HepG2 (cell line): Measurements from ENCODE around the gene CDK2. TPM values are rescaled to one million over a fixed set of nuclear protein-coding genes. Genes with fewer than 3 reads are reported as not detected.
A peak's percentile ranks its signal among the peaks of the same experiment; 100 is the strongest.

Experiments
- KLF9 ChIP-seq: IDR thresholded peaks from 2 replicates; pipeline ENCODE4 v1.6.1; 2016; ENCODE audit warnings: low read depth
- RARG ChIP-seq: sonication (generic); formaldehyde crosslinking; IDR thresholded peaks from 2 replicates; pipeline ENCODE4 v1.4.0; 2020; ENCODE audit warnings: low read depth, mild to moderate bottlenecking, missing genetic modification reagents
- RFXANK ChIP-seq: IDR thresholded peaks from 2 replicates; pipeline ENCODE4 v1.6.1; 2016
- TARDBP ChIP-seq: sonication (generic); formaldehyde crosslinking; IDR thresholded peaks from 2 replicates; pipeline ENCODE4 v1.8.0; 2022; ENCODE audit warnings: mild to moderate bottlenecking, missing genetic modification reagents
- THAP7 ChIP-seq: sonication (generic); formaldehyde crosslinking; IDR thresholded peaks from 2 replicates; pipeline ENCODE4 v1.8.1; 2023; ENCODE audit warnings: mild to moderate bottlenecking, missing genetic modification reagents
- ZNF280D ChIP-seq: sonication (generic); formaldehyde crosslinking; IDR thresholded peaks from 2 replicates; pipeline ENCODE4 v1.5.1; 2020; ENCODE audit warnings: mild to moderate bottlenecking, missing genetic modification reagents
- ZNF296 ChIP-seq: sonication (generic); formaldehyde crosslinking; conservative IDR thresholded peaks from 2 replicates; pipeline ENCODE4 v1.5.0; 2020; ENCODE audit warnings: mild to moderate bottlenecking, missing genetic modification reagents
- ZNF552 ChIP-seq: sonication (generic); formaldehyde crosslinking; IDR thresholded peaks from 2 replicates; pipeline ENCODE4 v1.9.0; 2022; ENCODE audit warnings: missing genetic modification reagents, mild to moderate bottlenecking, borderline replicate concordance
- ZNF556 ChIP-seq: sonication (generic); formaldehyde crosslinking; IDR thresholded peaks from 2 replicates; pipeline ENCODE4 v1.4.0; 2020; ENCODE audit warnings: mild to moderate bottlenecking, missing genetic modification reagents, borderline replicate concordance
- ZNF605 ChIP-seq: sonication (generic); formaldehyde crosslinking; IDR thresholded peaks from 2 replicates; pipeline ENCODE4 v1.8.0; 2022; ENCODE audit warnings: mild to moderate bottlenecking, missing genetic modification reagents
- ZNF749 ChIP-seq: sonication (generic); formaldehyde crosslinking; IDR thresholded peaks from 2 replicates; pipeline ENCODE4 v1.8.0; 2022; ENCODE audit warnings: mild to moderate bottlenecking, missing genetic modification reagents, moderate library complexity, borderline replicate concordance
- polyA plus RNA-seq, 8 experiments: library from polyadenylated mRNA; depleted of rRNA in 3 of 8; stranded (reverse) in 7 of 8; unstranded in 1 of 8; fragments of >200 nt; fragmentation: Illumina TruSeq in 4 of 8; extraction: Trizol in 4 of 8; gene quantifications; 2 replicates each; pipeline versions ENCODE4 v1.2.1 to v1.2.3, GENCODE V29; 2011 to 2016; ENCODE audit warnings: low read depth in 4 of 8, missing spikeins in 1 of 8, mixed read lengths in 1 of 8; ENCODE audit not compliant: insufficient read depth in 1 of 8
- total RNA-seq, 5 experiments: library from RNA; depleted of rRNA; stranded (reverse); fragments of >200 nt; fragmentation: Illumina TruSeq; extraction: Trizol; gene quantifications; 2 replicates each; pipeline ENCODE4 v1.2.3, GENCODE V29; 2016; ENCODE audit warnings: low read depth in 1 of 5
- TF ChIP-seq, protein P1 (sequence below): sonication (generic); formaldehyde crosslinking; IDR thresholded peaks from 2 replicates; pipeline ENCODE4 v1.4.0; 2020; ENCODE audit warnings: mild to moderate bottlenecking, missing genetic modification reagents
- TF ChIP-seq, protein P2 (sequence below): sonication (generic); formaldehyde crosslinking; IDR thresholded peaks from 2 replicates; pipeline ENCODE4 v1.8.1; 2023; ENCODE audit warnings: mild to moderate bottlenecking, missing genetic modification reagents
- TF ChIP-seq, protein P3 (sequence below): sonication (generic); formaldehyde crosslinking; IDR thresholded peaks from 2 replicates; pipeline ENCODE4 v1.4.0; 2020; ENCODE audit warnings: mild to moderate bottlenecking, missing genetic modification reagents

CDK2 gene
- total and polyA plus RNA-seq, 2 of the 13 experiments (the other 11 are each of a cell fraction or from before 2014, with no cell fraction given): 47.5 to 52.6 TPM

DNA sequence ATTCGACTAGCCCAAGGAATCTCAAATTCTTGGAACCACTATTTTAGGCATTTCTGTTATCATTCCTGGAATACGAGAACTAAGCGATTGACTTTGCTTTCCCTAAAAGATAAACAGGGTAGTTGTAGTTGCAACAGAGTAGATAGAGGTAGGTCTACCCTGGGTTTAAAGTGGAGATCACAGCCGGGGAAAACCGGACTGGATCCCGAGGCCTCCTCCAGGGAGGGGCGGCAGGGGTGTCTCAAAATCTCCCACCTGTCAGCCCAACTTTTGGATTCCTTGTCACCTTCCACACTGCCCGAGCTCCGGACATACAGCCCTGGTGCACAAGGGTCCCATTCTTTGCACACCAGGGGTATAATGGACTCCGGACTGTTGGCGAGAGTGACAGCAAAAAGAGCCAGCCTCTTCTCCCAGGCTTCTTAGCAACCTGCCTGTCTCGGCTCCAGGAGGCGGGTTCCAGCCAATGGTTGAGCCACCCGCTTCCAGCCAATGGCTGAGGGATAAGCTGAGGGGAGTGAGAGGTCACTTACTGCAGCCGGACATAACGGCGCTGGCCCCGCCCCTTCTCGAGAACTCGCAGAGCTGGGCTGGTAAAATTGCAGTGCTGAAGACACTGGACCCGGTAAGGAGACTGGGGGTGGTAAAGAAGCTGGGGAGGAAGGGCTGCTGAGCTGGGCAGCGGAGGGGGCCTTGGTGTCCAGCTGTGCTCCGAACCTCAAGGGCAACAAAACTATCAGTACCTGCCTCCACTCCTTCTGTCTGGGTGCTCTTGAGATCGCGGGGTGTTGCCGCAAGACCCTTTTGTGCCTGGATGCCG is 30.3 kb downstream of the CDK2 start, which contains the start of gene SUOX (continued):
- TF ChIP-seq, protein P1, sequence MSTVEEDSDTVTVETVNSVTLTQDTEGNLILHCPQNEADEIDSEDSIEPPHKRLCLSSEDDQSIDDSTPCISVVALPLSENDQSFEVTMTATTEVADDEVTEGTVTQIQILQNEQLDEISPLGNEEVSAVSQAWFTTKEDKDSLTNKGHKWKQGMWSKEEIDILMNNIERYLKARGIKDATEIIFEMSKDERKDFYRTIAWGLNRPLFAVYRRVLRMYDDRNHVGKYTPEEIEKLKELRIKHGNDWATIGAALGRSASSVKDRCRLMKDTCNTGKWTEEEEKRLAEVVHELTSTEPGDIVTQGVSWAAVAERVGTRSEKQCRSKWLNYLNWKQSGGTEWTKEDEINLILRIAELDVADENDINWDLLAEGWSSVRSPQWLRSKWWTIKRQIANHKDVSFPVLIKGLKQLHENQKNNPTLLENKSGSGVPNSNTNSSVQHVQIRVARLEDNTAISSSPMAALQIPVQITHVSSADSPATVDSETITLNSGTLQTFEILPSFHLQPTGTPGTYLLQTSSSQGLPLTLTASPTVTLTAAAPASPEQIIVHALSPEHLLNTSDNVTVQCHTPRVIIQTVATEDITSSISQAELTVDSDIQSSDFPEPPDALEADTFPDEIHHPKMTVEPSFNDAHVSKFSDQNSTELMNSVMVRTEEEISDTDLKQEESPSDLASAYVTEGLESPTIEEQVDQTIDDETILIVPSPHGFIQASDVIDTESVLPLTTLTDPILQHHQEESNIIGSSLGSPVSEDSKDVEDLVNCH (CRISPR knock-in tag): no peak
- TF ChIP-seq RFXANK (CRISPR knock-in tag) (peak; percentile 84), RARG (CRISPR knock-in tag) (no peak), ZNF749 (CRISPR knock-in tag) (no peak), ZNF280D (CRISPR knock-in tag) (no peak), THAP7 (no peak), ZNF556 (peak; percentile 45; the same call in 1 of the 2 replicates), ZNF552 (CRISPR knock-in tag) (no peak), KLF9 (CRISPR knock-in tag) (no peak), ZNF296 (CRISPR knock-in tag) (no peak), TARDBP (CRISPR knock-in tag) (peak; percentile 69), ZNF605 (CRISPR knock-in tag) (peak; percentile 71; the same call in 1 of the 2 replicates)
- TF ChIP-seq, protein P2, sequence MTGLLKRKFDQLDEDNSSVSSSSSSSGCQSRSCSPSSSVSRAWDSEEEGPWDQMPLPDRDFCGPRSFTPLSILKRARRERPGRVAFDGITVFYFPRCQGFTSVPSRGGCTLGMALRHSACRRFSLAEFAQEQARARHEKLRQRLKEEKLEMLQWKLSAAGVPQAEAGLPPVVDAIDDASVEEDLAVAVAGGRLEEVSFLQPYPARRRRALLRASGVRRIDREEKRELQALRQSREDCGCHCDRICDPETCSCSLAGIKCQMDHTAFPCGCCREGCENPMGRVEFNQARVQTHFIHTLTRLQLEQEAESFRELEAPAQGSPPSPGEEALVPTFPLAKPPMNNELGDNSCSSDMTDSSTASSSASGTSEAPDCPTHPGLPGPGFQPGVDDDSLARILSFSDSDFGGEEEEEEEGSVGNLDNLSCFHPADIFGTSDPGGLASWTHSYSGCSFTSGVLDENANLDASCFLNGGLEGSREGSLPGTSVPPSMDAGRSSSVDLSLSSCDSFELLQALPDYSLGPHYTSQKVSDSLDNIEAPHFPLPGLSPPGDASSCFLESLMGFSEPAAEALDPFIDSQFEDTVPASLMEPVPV: peak; percentile 65; the same call in 1 of the 2 replicates
- TF ChIP-seq, protein P3, sequence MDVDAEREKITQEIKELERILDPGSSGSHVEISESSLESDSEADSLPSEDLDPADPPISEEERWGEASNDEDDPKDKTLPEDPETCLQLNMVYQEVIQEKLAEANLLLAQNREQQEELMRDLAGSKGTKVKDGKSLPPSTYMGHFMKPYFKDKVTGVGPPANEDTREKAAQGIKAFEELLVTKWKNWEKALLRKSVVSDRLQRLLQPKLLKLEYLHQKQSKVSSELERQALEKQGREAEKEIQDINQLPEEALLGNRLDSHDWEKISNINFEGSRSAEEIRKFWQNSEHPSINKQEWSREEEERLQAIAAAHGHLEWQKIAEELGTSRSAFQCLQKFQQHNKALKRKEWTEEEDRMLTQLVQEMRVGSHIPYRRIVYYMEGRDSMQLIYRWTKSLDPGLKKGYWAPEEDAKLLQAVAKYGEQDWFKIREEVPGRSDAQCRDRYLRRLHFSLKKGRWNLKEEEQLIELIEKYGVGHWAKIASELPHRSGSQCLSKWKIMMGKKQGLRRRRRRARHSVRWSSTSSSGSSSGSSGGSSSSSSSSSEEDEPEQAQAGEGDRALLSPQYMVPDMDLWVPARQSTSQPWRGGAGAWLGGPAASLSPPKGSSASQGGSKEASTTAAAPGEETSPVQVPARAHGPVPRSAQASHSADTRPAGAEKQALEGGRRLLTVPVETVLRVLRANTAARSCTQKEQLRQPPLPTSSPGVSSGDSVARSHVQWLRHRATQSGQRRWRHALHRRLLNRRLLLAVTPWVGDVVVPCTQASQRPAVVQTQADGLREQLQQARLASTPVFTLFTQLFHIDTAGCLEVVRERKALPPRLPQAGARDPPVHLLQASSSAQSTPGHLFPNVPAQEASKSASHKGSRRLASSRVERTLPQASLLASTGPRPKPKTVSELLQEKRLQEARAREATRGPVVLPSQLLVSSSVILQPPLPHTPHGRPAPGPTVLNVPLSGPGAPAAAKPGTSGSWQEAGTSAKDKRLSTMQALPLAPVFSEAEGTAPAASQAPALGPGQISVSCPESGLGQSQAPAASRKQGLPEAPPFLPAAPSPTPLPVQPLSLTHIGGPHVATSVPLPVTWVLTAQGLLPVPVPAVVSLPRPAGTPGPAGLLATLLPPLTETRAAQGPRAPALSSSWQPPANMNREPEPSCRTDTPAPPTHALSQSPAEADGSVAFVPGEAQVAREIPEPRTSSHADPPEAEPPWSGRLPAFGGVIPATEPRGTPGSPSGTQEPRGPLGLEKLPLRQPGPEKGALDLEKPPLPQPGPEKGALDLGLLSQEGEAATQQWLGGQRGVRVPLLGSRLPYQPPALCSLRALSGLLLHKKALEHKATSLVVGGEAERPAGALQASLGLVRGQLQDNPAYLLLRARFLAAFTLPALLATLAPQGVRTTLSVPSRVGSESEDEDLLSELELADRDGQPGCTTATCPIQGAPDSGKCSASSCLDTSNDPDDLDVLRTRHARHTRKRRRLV (CRISPR knock-in tag): peak; percentile 79; the same call in 1 of the 2 replicates
